Lower leg skin (tissue), 4 donors: ENCODE results near the gene MAB21L3. TPM values are rescaled to one million over a fixed set of nuclear protein-coding genes. Genes with fewer than 3 reads are reported as not detected.

Source experiments
- DNase-seq, 2 donors: peaks; one replicate each; pipeline ENCODE4 v3.0.0-alpha.2; 2019; ENCODE audit warnings: low spot score in 2 of 2
- H3K4me3 ChIP-seq: fragments of 200-600 bp; sonication (generic); 2 replicates; pipeline ENCODE4 v1.5.1; 2017; ENCODE audit warnings: mild to moderate bottlenecking, low read depth; ENCODE audit not compliant: poor library complexity, severe bottlenecking
- CTCF ChIP-seq, 3 donors: fragments of 450-650 bp; IDR thresholded peaks; one replicate each; pipeline ENCODE4 v1.5.1; 2016; ENCODE audit warnings: antibody characterized with exemption in 3 of 3, mild to moderate bottlenecking in 3 of 3, moderate library complexity in 2 of 3
- POLR2A ChIP-seq, 2 donors: fragments of 450-650 bp; IDR thresholded peaks; one replicate each; pipeline ENCODE4 v1.6.1; 2016 to 2017; ENCODE audit warnings: antibody characterized with exemption in 2 of 2, mild to moderate bottlenecking in 1 of 2, moderate library complexity in 1 of 2
- WGBS, 2 donors: methylation state at CpG; one replicate each; pipeline ENCODE4 v1.1.5; 2018; 5-methylcytosine and 5-hydroxymethylcytosine counted together
- intact Hi-C: fragments of 100-400 bp; cut with DNase I; formaldehyde crosslinking; loops from one replicate; pipeline ENCODE4 v1.15.0; 2023; ENCODE audit warnings: low total_unique reads
- total RNA-seq, 4 donors: library from RNA; depleted of rRNA; stranded (reverse); fragments of >200 nt; gene quantifications; one replicate each; pipeline ENCODE4 v1.1.0, GENCODE V29; 2016

Gene MAB21L3
- total RNA-seq, 4 donors from 2014 or later, result 17.7 to 27.1 (median 23.4) TPM

GRCh38 chr1:116099379-116099778 lies 11.8 kb upstream of the MAB21L3 start:
- no peak overlapping the region for H3K4me3 ChIP-seq
- no peak for DNase-seq
- 88 to 94% methylated on average over 4 of the region's 4 CpGs for WGBS, 2 donors
- TF ChIP-seq CTCF (IDR thresholded peaks at IDR 0.05) (no peak), POLR2A (IDR thresholded peaks at IDR 0.05) (no peak)
- intact Hi-C loops, result no loop called here

- intact Hi-C loops, result no loop called here
- TF ChIP-seq CTCF (IDR thresholded peaks at IDR 0.05) (no peak), POLR2A (IDR thresholded peaks at IDR 0.05) (no peak)
- H3K4me3 ChIP-seq, result no peak overlapping the region
- DNase-seq, result no peak
- 89 to 92% methylated on average over 2 of the region's 2 CpGs for WGBS, 2 donors
These were observed 11.3 kb upstream of the MAB21L3 start for GRCh38 chr1:116099919-116100318.

GRCh38 chr1:116104667-116105066 lies 6.5 kb upstream of the MAB21L3 start:
- 70 to 71% methylated on average over 3 of the region's 3 CpGs for WGBS, 2 donors
- no peak for DNase-seq
- TF ChIP-seq CTCF (IDR thresholded peaks at IDR 0.05) (no peak), POLR2A (IDR thresholded peaks at IDR 0.05) (no peak)
- intact Hi-C loops, result no loop called here
- H3K4me3 ChIP-seq, result no peak overlapping the region

GRCh38 chr1:116105996-116106395 lies 5.2 kb upstream of the MAB21L3 start:
- no peak for TF ChIP-seq POLR2A (IDR thresholded peaks at IDR 0.05)
- no peak for TF ChIP-seq CTCF (IDR thresholded peaks at IDR 0.05)
- intact Hi-C loops, result no loop called here
- 49 to 52% methylated on average over 2 of the region's 2 CpGs for WGBS, 2 donors
- DNase-seq, result no peak
- H3K4me3 ChIP-seq, result no peak overlapping the region

- H3K4me3 ChIP-seq, result no peak overlapping the region
- WGBS, 2 donors, result 91 to 93% methylated on average over 4 of the region's 4 CpGs
- TF ChIP-seq POLR2A (IDR thresholded peaks at IDR 0.05), result no peak
- TF ChIP-seq CTCF (IDR thresholded peaks at IDR 0.05), result no peak
- intact Hi-C loops, result no loop called here
- DNase-seq, result no peak
These were observed 4.6 kb upstream of the MAB21L3 start for GRCh38 chr1:116106646-116107045.

GRCh38 chr1:116107371-116107770 lies 3.8 kb upstream of the MAB21L3 start:
- intact Hi-C loops, result no loop called here
- no peak overlapping the region for H3K4me3 ChIP-seq
- TF ChIP-seq POLR2A (IDR thresholded peaks at IDR 0.05) (no peak), CTCF (IDR thresholded peaks at IDR 0.05) (no peak)
- no peak for DNase-seq
- 77 to 88% methylated on average over 4 of the region's 4 CpGs for WGBS, 2 donors
